Measurements from ENCODE around the gene EXOSC9. TPM values are rescaled to one million over a fixed set of nuclear protein-coding genes. Genes with fewer than 3 reads are reported as not detected.

The EXOSC9 gene
- total RNA-seq, 1 experiment from 2014 or later: 19.3 TPM

DNA sequence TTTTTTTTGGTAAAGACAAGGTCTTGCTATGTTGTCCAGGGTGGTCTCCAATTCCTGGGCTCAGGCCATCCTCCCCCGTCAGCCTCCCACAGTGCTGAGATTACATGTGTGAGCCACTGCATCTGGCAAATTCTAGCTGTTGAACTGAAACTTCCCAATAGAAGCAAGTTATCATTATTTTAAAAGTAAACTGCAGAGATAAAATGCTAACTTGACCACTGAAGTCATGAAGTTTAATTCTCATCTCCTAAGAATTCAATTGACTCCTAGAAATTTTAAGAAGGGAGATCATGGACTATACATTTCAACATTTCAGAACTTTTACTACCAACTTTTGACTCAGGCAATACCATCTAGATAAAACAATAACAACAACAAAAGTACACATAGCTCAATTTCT lies 11.7 kb upstream of the EXOSC9 start:
- POLR2A ChIA-PET: no interaction called here
- DNase-seq (ENCODE audit: low read depth, low spot score) (no peak), ATAC-seq (no peak)
- intact Hi-C loops (cut with micrococcal nuclease; ENCODE audit: unreplicated experiment): no loop called here
- no peaks in the 10 kb centered on the region for H3K9me3 ChIP-seq (ENCODE audit: control insufficient read depth, insufficient read depth, low read depth, low read length)
- H3K27me3 ChIP-seq (ENCODE audit: control insufficient read depth, insufficient read depth, low read length): peaks cover 5% of the 10 kb centered on the region
- no peaks in the 10 kb centered on the region for H3K36me3 ChIP-seq (ENCODE audit: control insufficient read depth, insufficient read depth, low read length)
- no peaks in the 10 kb centered on the region for H3K4me1 ChIP-seq (ENCODE audit: control insufficient read depth, insufficient read depth, low read length)
- no peak overlapping the region for H3K4me3 ChIP-seq (ENCODE audit: low read depth in 2 of 2, low read length in 2 of 2)
- CTCF ChIA-PET: no interaction called here
- TF ChIP-seq SIN3A (IDR thresholded peaks at IDR 0.05; ENCODE audit: borderline replicate concordance, insufficient read depth, low read depth, low read length) (no peak), TCF7L2 (IDR thresholded peaks at IDR 0.05; ENCODE audit: low read depth, low read length) (no peak), POLR2AphosphoS5 (IDR thresholded peaks at IDR 0.05; ENCODE audit: low read depth, low read length) (no peak), REST (IDR thresholded peaks at IDR 0.05; ENCODE audit: insufficient read depth in 1 of 2, low read depth in 2 of 2, low read length in 1 of 2) (no peak)
- TF ChIP-seq, protein P1, sequence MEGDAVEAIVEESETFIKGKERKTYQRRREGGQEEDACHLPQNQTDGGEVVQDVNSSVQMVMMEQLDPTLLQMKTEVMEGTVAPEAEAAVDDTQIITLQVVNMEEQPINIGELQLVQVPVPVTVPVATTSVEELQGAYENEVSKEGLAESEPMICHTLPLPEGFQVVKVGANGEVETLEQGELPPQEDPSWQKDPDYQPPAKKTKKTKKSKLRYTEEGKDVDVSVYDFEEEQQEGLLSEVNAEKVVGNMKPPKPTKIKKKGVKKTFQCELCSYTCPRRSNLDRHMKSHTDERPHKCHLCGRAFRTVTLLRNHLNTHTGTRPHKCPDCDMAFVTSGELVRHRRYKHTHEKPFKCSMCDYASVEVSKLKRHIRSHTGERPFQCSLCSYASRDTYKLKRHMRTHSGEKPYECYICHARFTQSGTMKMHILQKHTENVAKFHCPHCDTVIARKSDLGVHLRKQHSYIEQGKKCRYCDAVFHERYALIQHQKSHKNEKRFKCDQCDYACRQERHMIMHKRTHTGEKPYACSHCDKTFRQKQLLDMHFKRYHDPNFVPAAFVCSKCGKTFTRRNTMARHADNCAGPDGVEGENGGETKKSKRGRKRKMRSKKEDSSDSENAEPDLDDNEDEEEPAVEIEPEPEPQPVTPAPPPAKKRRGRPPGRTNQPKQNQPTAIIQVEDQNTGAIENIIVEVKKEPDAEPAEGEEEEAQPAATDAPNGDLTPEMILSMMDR (IDR thresholded peaks at IDR 0.05): no peak
- no TSS peak for BruUV-seq (replicated peaks)
- no peak overlapping the region for H3K27ac ChIP-seq (ENCODE audit: low read length)
- in situ Hi-C loops (cut with HindIII; ENCODE audit: low pct_unique_long_range_greater_than_20kb, low sequenced_read_pairs): no loop called here

GRCh38 chr4:121789960-121790829 lies 10.9 kb upstream of the EXOSC9 start:
- no peak for ATAC-seq

More at GRCh38 chr4:121789960-121790829, 10.9 kb upstream of the EXOSC9 start:
- ChIA-PET POLR2A (no interaction called here), CTCF (no interaction called here)
- no peaks in the 10 kb centered on the region for H3K4me1 ChIP-seq (ENCODE audit: control insufficient read depth, insufficient read depth, low read length)
- H3K9me3 ChIP-seq (ENCODE audit: control insufficient read depth, insufficient read depth, low read depth, low read length): no peaks in the 10 kb centered on the region
- in situ Hi-C loops (cut with HindIII; ENCODE audit: low pct_unique_long_range_greater_than_20kb, low sequenced_read_pairs): no loop called here
- no peak for DNase-seq (ENCODE audit: low read depth, low spot score)
- peaks cover 5% of the 10 kb centered on the region for H3K27me3 ChIP-seq (ENCODE audit: control insufficient read depth, insufficient read depth, low read length)
- BruUV-seq (replicated peaks): no TSS peak
- H3K4me3 ChIP-seq (ENCODE audit: low read depth in 2 of 2, low read length in 2 of 2): no peak overlapping the region
- intact Hi-C loops (cut with micrococcal nuclease; ENCODE audit: unreplicated experiment): no loop called here
- no peak overlapping the region for H3K27ac ChIP-seq (ENCODE audit: low read length)
- TF ChIP-seq POLR2AphosphoS5 (IDR thresholded peaks at IDR 0.05; ENCODE audit: low read depth, low read length) (no peak), SIN3A (IDR thresholded peaks at IDR 0.05; ENCODE audit: borderline replicate concordance, insufficient read depth, low read depth, low read length) (no peak), REST (IDR thresholded peaks at IDR 0.05; ENCODE audit: insufficient read depth in 1 of 2, low read depth in 2 of 2, low read length in 1 of 2) (no peak)
- TF ChIP-seq, protein P1 (IDR thresholded peaks at IDR 0.05): no peak
- no peaks in the 10 kb centered on the region for H3K36me3 ChIP-seq (ENCODE audit: control insufficient read depth, insufficient read depth, low read length)

Measured in Panc1 (cell line).